HepG2 (cell line): ENCODE measurements around the gene OXLD1. TPM values are rescaled to one million over a fixed set of nuclear protein-coding genes. Genes with fewer than 3 reads are reported as not detected.
A peak's percentile ranks its signal among the peaks of the same experiment; 100 is the strongest.

Source experiments
- ATF2 ChIP-seq: sonication (generic); formaldehyde crosslinking; IDR thresholded peaks from 2 replicates; pipeline ENCODE4 v1.4.0; 2020; ENCODE audit warnings: missing genetic modification reagents
- HCFC1 ChIP-seq: fragments of 150-350 bp; IDR thresholded peaks from 2 replicates; pipeline ENCODE4 v1.6.1; 2014; ENCODE audit warnings: low read depth, low read length
- NCOA1 ChIP-seq: sonication (generic); formaldehyde crosslinking; IDR thresholded peaks from 2 replicates; pipeline ENCODE4 v1.9.0; 2021; ENCODE audit warnings: missing genetic modification reagents
- PITX1 ChIP-seq: sonication (generic); formaldehyde crosslinking; IDR thresholded peaks from 2 replicates; pipeline ENCODE4 v1.5.1; 2020; ENCODE audit warnings: mild to moderate bottlenecking, missing genetic modification reagents
- RNF2 ChIP-seq: fragments of 450-650 bp; conservative IDR thresholded peaks from 2 replicates; pipeline ENCODE4 v1.6.1; 2016; ENCODE audit warnings: low read depth
- SATB2 ChIP-seq: sonication (generic); formaldehyde crosslinking; IDR thresholded peaks from 2 replicates; pipeline ENCODE4 v1.5.0; 2020; ENCODE audit warnings: missing genetic modification reagents
- SKIL ChIP-seq: sonication (generic); formaldehyde crosslinking; IDR thresholded peaks from 2 replicates; pipeline ENCODE4 v1.8.0; 2022; ENCODE audit warnings: missing genetic modification reagents, mild to moderate bottlenecking, moderate library complexity, borderline replicate concordance
- SNAPC2 ChIP-seq: sonication (generic); formaldehyde crosslinking; IDR thresholded peaks from 2 replicates; pipeline ENCODE4 v1.8.1; 2022; ENCODE audit warnings: mild to moderate bottlenecking, missing genetic modification reagents
- THAP9 ChIP-seq: sonication (generic); formaldehyde crosslinking; IDR thresholded peaks from 2 replicates; pipeline ENCODE4; 2020; ENCODE audit warnings: missing genetic modification reagents, mild to moderate bottlenecking, borderline replicate concordance
- TRIM24 ChIP-seq: sonication (generic); formaldehyde crosslinking; IDR thresholded peaks from 2 replicates; pipeline ENCODE4 v1.8.0; 2022; ENCODE audit warnings: mild to moderate bottlenecking, missing genetic modification reagents
- UBTF ChIP-seq: sonication (generic); formaldehyde crosslinking; IDR thresholded peaks from 2 replicates; pipeline ENCODE4 v1.4.0; 2020; ENCODE audit warnings: mild to moderate bottlenecking, missing genetic modification reagents
- ZKSCAN5 ChIP-seq: sonication (generic); formaldehyde crosslinking; IDR thresholded peaks from 2 replicates; pipeline ENCODE4 v1.5.1; 2020; ENCODE audit warnings: mild to moderate bottlenecking, missing genetic modification reagents
- ZNF180 ChIP-seq: sonication (generic); formaldehyde crosslinking; IDR thresholded peaks from 2 replicates; pipeline ENCODE4 v1.4.0; 2020; ENCODE audit warnings: low read depth, missing genetic modification reagents, borderline replicate concordance
- ZNF484 ChIP-seq: sonication (generic); formaldehyde crosslinking; IDR thresholded peaks from 2 replicates; pipeline ENCODE4 v1.5.1; 2020; ENCODE audit warnings: mild to moderate bottlenecking, low read depth, missing genetic modification reagents, borderline replicate concordance
- ZNF510 ChIP-seq: sonication (generic); formaldehyde crosslinking; IDR thresholded peaks from 2 replicates; pipeline ENCODE4 v1.4.0; 2020; ENCODE audit warnings: low read depth, mild to moderate bottlenecking, missing genetic modification reagents
- ZNF746 ChIP-seq: sonication (generic); formaldehyde crosslinking; IDR thresholded peaks from 2 replicates; pipeline ENCODE4 v1.8.0; 2022; ENCODE audit warnings: mild to moderate bottlenecking, missing genetic modification reagents
- ZXDC ChIP-seq: sonication (generic); formaldehyde crosslinking; IDR thresholded peaks from 2 replicates; pipeline ENCODE4 v1.5.0; 2020; ENCODE audit warnings: mild to moderate bottlenecking, missing genetic modification reagents
- polyA plus RNA-seq, 8 experiments: library from polyadenylated mRNA; depleted of rRNA in 3 of 8; stranded (reverse) in 7 of 8; unstranded in 1 of 8; fragments of >200 nt; fragmentation: Illumina TruSeq in 4 of 8; extraction: Trizol in 4 of 8; gene quantifications; 2 replicates each; pipeline versions ENCODE4 v1.2.1 to v1.2.3, GENCODE V29; 2011 to 2016; ENCODE audit warnings: low read depth in 4 of 8, missing spikeins in 1 of 8, mixed read lengths in 1 of 8; ENCODE audit not compliant: insufficient read depth in 1 of 8
- total RNA-seq, 5 experiments: library from RNA; depleted of rRNA; stranded (reverse); fragments of >200 nt; fragmentation: Illumina TruSeq; extraction: Trizol; gene quantifications; 2 replicates each; pipeline ENCODE4 v1.2.3, GENCODE V29; 2016; ENCODE audit warnings: low read depth in 1 of 5

The OXLD1 gene
- total and polyA plus RNA-seq, 2 of the 13 experiments (the other 11 are each of a cell fraction or from before 2014, with no cell fraction given): 27.1 to 37.5 TPM

GRCh38 chr17:81655378-81656117 lies 10.9 kb downstream of the OXLD1 start (continued):
- TF ChIP-seq UBTF (CRISPR knock-in tag): no peak
- TF ChIP-seq NCOA1 (CRISPR knock-in tag): no peak
- no peak for TF ChIP-seq ZNF180
- TF ChIP-seq ZKSCAN5: no peak
- TF ChIP-seq ATF2 (CRISPR knock-in tag): 0 out of 2 replicates have a peak, but pooled peaks have one; percentile 16
- peak; percentile 69 for TF ChIP-seq RNF2
- TF ChIP-seq SKIL (CRISPR knock-in tag): no peak; the same call in 1 of the 2 replicates
- TF ChIP-seq SNAPC2: no peak
- TF ChIP-seq SATB2 (CRISPR knock-in tag): no peak
- no peak for TF ChIP-seq ZNF484
- TF ChIP-seq THAP9 (CRISPR knock-in tag): no peak
- TF ChIP-seq ZNF746 (CRISPR knock-in tag): no peak
- TF ChIP-seq ZNF510 (CRISPR knock-in tag): peak; percentile 73; the same call in 1 of the 2 replicates
- no peak for TF ChIP-seq TRIM24 (CRISPR knock-in tag)
- peak; percentile 87 for TF ChIP-seq PITX1
- no peak for TF ChIP-seq ZXDC (CRISPR knock-in tag)
- TF ChIP-seq HCFC1: no peak
